GM23248 (cell line): ENCODE results near the gene SS18L1. TPM values are rescaled to one million over a fixed set of nuclear protein-coding genes. Genes with fewer than 3 reads are reported as not detected.

Source experiments
- DNase-seq: peaks from one replicate; pipeline ENCODE4 v3.0.0-alpha.2; 2015
- H2AFZ ChIP-seq: fragments of 200-600 bp; sonication (generic); 2 replicates; pipeline ENCODE4 v1.6.1; 2016; ENCODE audit warnings: antibody characterized with exemption
- H3F3A ChIP-seq: fragments of 200-600 bp; sonication (generic); 2 replicates; pipeline ENCODE4 v1.6.1; 2016; ENCODE audit warnings: mild to moderate bottlenecking, antibody characterized with exemption, mixed run types; ENCODE audit not compliant: insufficient read depth
- H3K27ac ChIP-seq: fragments of 200-600 bp; sonication (generic); 2 replicates; pipeline ENCODE4 v1.5.1; 2016; ENCODE audit warnings: mild to moderate bottlenecking
- H3K27me3 ChIP-seq: fragments of 200-600 bp; sonication (generic); replicated peaks from 2 replicates; pipeline ENCODE4 v1.6.1; 2016; ENCODE audit warnings: mild to moderate bottlenecking; ENCODE audit not compliant: insufficient read depth
- H3K36me3 ChIP-seq: fragments of 200-600 bp; sonication (generic); 2 replicates; pipeline ENCODE4 v1.6.1; 2016; ENCODE audit warnings: low read depth, mild to moderate bottlenecking
- H3K4me1 ChIP-seq: fragments of 200-600 bp; sonication (generic); 2 replicates; pipeline ENCODE4 v1.6.1; 2016; ENCODE audit warnings: mild to moderate bottlenecking; ENCODE audit not compliant: insufficient read depth
- H3K4me2 ChIP-seq: fragments of 200-600 bp; sonication (generic); one replicate; pipeline ENCODE4 v1.6.1; 2016; ENCODE audit warnings: mild to moderate bottlenecking; ENCODE audit not compliant: unreplicated experiment
- H3K4me3 ChIP-seq: fragments of 200-600 bp; sonication (generic); 2 replicates; pipeline ENCODE4 v1.5.1; 2016; ENCODE audit warnings: mild to moderate bottlenecking
- H3K79me2 ChIP-seq: fragments of 200-600 bp; sonication (generic); 2 replicates; pipeline ENCODE4 v1.6.1; 2016; ENCODE audit warnings: mild to moderate bottlenecking; ENCODE audit not compliant: insufficient read depth
- H3K9ac ChIP-seq: fragments of 200-600 bp; sonication (generic); 2 replicates; pipeline ENCODE4 v1.6.1; 2016; ENCODE audit warnings: mild to moderate bottlenecking
- H3K9me2 ChIP-seq: fragments of 200-600 bp; sonication (generic); 2 replicates; pipeline ENCODE4 v1.6.1; 2016; ENCODE audit warnings: mixed run types, mild to moderate bottlenecking, moderate library complexity; ENCODE audit not compliant: insufficient read depth
- H3K9me3 ChIP-seq: fragments of 200-600 bp; sonication (generic); one replicate; pipeline ENCODE4 v1.6.1; 2017; ENCODE audit warnings: low read depth
- H4K20me1 ChIP-seq: fragments of 200-600 bp; sonication (generic); 2 replicates; pipeline ENCODE4 v1.6.0; 2016; ENCODE audit not compliant: insufficient read depth
- EZH2 ChIP-seq: fragments of 200-600 bp; sonication (generic); IDR thresholded peaks from 2 replicates; pipeline ENCODE4 v1.6.1; 2018; ENCODE audit warnings: antibody characterized with exemption, mild to moderate bottlenecking; ENCODE audit not compliant: insufficient read depth, poor library complexity, severe bottlenecking
- EZH2phosphoT487 ChIP-seq: fragments of 200-600 bp; sonication (generic); IDR thresholded peaks from 2 replicates; pipeline ENCODE4 v1.6.1; 2018; ENCODE audit warnings: antibody characterized with exemption, moderate library complexity, mild to moderate bottlenecking, low read depth; ENCODE audit not compliant: insufficient read depth
- WGBS, 2 experiments: methylation state at CpG; one replicate each; pipeline ENCODE4 v1.1.6; 2015 to 2017; ENCODE audit warnings: low lambda C conversion rate in 2 of 2, low coverage in 1 of 2; ENCODE audit errors: missing lambda C conversion rate in 2 of 2; 5-methylcytosine and 5-hydroxymethylcytosine counted together
- in situ Hi-C: fragments of 300-500 bp; cut with MboI; formaldehyde crosslinking; loops from 2 replicates; pipeline ENCODE4 v1.15.0; 2020
- polyA plus RNA-seq: library from polyadenylated mRNA; unstranded; fragments of >200 nt; fragmentation: Nextera tagmentation; extraction: Ambion mirVana; gene quantifications from 2 replicates; pipeline ENCODE4 v1.2.1, GENCODE V29; 2016
- total RNA-seq: library from RNA; depleted of rRNA; stranded (reverse); fragments of >200 nt; shearing (Covaris generic); gene quantifications from 2 replicates; pipeline ENCODE4 v1.2.3, GENCODE V29; 2014

Gene SS18L1
- total and polyA plus RNA-seq, 2 experiments from 2014 or later, result 2.3 to 8.8 TPM

GRCh38 chr20:62198931-62199330, 55.4 kb downstream of the SS18L1 start:
- Histone ChIP-seq H4K20me1 (no peaks in the 10 kb centered on the region), H3K27ac (no peak overlapping the region), H3K9me2 (no peaks in the 10 kb centered on the region), H3K79me2 (peaks cover 4% of the 10 kb centered on the region; the same call in 1 of the 2 replicates), H3F3A (no peaks in the 10 kb centered on the region), H3K9ac (no peak overlapping the region), H3K36me3 (peaks cover 25% of the 10 kb centered on the region), H3K4me3 (no peak overlapping the region), H3K4me2 (no peak overlapping the region), H3K4me1 (no peaks in the 10 kb centered on the region), H2AFZ (no peak overlapping the region), H3K9me3 (no peaks in the 10 kb centered on the region), H3K27me3 (no peaks in the 10 kb centered on the region)
- no peak for DNase-seq
- in situ Hi-C loops, result no loop called here
- 98 to 99% methylated on average over 18 of the region's 18 CpGs for WGBS, 2 experiments
- no peak for TF ChIP-seq EZH2
- no peak for TF ChIP-seq EZH2phosphoT487

GRCh38 chr20:62200491-62201172, 57.1 kb downstream of the SS18L1 start:
- Histone ChIP-seq H3K4me2 (no peak overlapping the region), H3K9me3 (no peaks in the 10 kb centered on the region), H3F3A (no peaks in the 10 kb centered on the region), H3K27ac (no peak overlapping the region), H3K27me3 (no peaks in the 10 kb centered on the region), H2AFZ (no peak overlapping the region), H3K4me3 (no peak overlapping the region), H3K9ac (no peak overlapping the region), H3K79me2 (no peaks in the 10 kb centered on the region), H3K4me1 (no peaks in the 10 kb centered on the region), H3K36me3 (peaks cover 25% of the 10 kb centered on the region), H3K9me2 (no peaks in the 10 kb centered on the region), H4K20me1 (no peaks in the 10 kb centered on the region)
- TF ChIP-seq EZH2phosphoT487 (no peak), EZH2 (no peak)
- in situ Hi-C loops, result no loop called here
- 92 to 93% methylated on average over 38 of the region's 38 CpGs for WGBS, 2 experiments
- no peak for DNase-seq

DNA sequence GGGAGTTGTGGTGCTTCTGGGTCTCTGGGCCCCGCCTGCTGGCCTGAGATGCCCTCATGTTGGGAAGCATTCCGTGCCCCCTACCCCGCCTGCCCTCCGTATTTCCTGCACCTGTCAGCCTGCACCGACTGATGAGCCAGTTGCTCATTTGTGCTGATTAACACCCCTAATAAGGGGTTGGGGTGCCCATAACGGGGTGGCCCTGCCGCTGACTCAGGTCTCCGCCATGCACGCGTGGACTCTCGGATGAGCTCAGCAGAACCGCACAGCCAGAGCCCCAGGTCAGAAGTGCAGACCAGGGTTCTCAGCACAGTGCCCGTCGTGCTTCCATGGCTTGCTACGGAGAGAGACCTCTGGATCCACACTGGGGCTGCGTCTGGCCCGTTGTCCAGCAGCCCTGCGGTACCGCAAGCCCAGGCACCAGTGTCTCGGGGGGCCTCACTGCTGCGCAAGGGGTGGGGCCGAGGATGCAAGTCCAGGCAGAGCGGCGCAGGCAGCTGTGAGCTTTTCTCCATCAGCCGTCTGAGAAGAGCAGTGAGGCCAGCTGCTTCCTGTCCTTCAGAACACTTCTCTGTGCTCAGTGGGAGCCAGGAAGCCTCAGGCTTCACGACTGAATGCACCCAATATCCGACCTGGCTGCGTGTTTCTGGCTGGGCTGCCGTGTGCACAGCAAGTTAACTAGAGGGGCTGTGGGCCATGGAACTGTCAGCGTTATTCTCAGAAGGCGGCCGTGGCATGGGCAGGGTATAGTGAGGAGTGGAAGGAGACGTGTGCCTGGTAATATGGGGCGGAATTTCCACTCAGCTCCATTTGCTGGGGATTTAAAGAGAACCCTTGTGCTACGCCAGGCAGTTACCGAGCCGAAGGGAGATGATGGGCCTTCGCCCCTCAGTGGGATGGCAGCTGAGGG, 57.9 kb downstream of the SS18L1 start:
- Histone ChIP-seq H3K27me3 (no peaks in the 10 kb centered on the region), H3K4me3 (no peak overlapping the region), H2AFZ (no peak overlapping the region), H3K4me2 (no peak overlapping the region), H3K36me3 (peaks cover 25% of the 10 kb centered on the region), H3K79me2 (no peaks in the 10 kb centered on the region), H3K9ac (no peak overlapping the region), H3K4me1 (no peaks in the 10 kb centered on the region), H3K9me3 (no peaks in the 10 kb centered on the region), H4K20me1 (no peaks in the 10 kb centered on the region), H3K27ac (no peak overlapping the region), H3K9me2 (no peaks in the 10 kb centered on the region), H3F3A (no peaks in the 10 kb centered on the region)
- TF ChIP-seq EZH2 (no peak), EZH2phosphoT487 (no peak)
- DNase-seq, result no peak
- in situ Hi-C loops, result no loop called here
- WGBS, 2 experiments, result 92 to 95% methylated on average over 37 to 38 of the region's 38 CpGs

DNA sequence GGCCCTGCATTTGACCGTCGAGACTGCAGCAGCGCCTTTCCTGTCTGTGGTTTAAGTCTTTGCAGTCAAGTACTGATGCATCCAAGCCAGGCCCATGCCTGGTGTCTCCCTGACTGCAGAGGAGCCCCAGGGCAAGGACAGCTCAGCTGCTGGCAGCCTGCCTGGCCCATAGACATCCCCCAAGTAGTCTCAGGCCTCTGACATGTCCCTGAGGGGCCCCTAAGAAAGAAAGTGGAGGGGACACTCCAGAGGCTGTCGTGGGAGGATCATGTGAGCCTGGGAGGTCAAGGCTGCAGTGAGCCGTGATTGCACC, 58.5 kb downstream of the SS18L1 start:
- Histone ChIP-seq H3K4me3 (no peak overlapping the region), H3K27ac (no peak overlapping the region), H2AFZ (no peak overlapping the region), H3K36me3 (peaks cover 25% of the 10 kb centered on the region), H3K9me3 (no peaks in the 10 kb centered on the region), H3K27me3 (no peaks in the 10 kb centered on the region), H3K9me2 (no peaks in the 10 kb centered on the region), H3K9ac (no peak overlapping the region), H4K20me1 (no peaks in the 10 kb centered on the region), H3K79me2 (no peaks in the 10 kb centered on the region), H3K4me2 (no peak overlapping the region), H3K4me1 (no peaks in the 10 kb centered on the region), H3F3A (no peaks in the 10 kb centered on the region)
- TF ChIP-seq EZH2 (no peak), EZH2phosphoT487 (no peak)
- in situ Hi-C loops, result no loop called here
- peak; percentile 47 for DNase-seq
- 80 to 86% methylated on average over 5 of the region's 5 CpGs for WGBS, 2 experiments
